Activated CD4-positive, alpha-beta T cell treated with anti-CD3 and anti-CD28 coated beads, Interleukin-2, Interleukin-4, amounts not matched to agents 100 ng/mL and 50 ng/mL, durations not matched to agents 16 hours and 8 hours (primary cell): ENCODE data around the gene ANKRD66.
"Not testable (repeated sequence)": the region's sequence is repeated elsewhere in the genome, so short reads cannot be mapped to it uniquely, and the experiment has no call there.

ENCODE experiments used
- DNase-seq: peaks from one replicate; pipeline ENCODE4 v3.0.0-alpha.2; 2020; ENCODE audit warnings: low spot score

Gene ANKRD66

GRCh38 chr6:46755865-46756264 lies 9.1 kb downstream of the ANKRD66 start:
- DNase-seq, result no peak

GRCh38 chr6:46756469-46757213 lies 9.9 kb downstream of the ANKRD66 start:
- DNase-seq, result no peak

- no peak for DNase-seq
Measured at GRCh38 chr6:46757214-46757596, 10.5 kb downstream of the ANKRD66 start.

- no peak for DNase-seq
Measured at GRCh38 chr6:46758960-46759753, 12.4 kb downstream of the ANKRD66 start.

- no peak for DNase-seq
Measured at GRCh38 chr6:46760925-46761324, 14.2 kb downstream of the ANKRD66 start.

GRCh38 chr6:46763466-46763865 lies 16.7 kb downstream of the ANKRD66 start:
- no peak for DNase-seq

- DNase-seq, result not testable (repeated sequence)
Measured at GRCh38 chr6:46764280-46764679, 17.5 kb downstream of the ANKRD66 start.

GRCh38 chr6:46764961-46765360 lies 18.2 kb downstream of the ANKRD66 start:
- DNase-seq, result no peak

GRCh38 chr6:46772016-46772415 lies 25.3 kb downstream of the ANKRD66 start:
- no peak for DNase-seq

GRCh38 chr6:46772762-46773161 lies 26.0 kb downstream of the ANKRD66 start:
- DNase-seq, result no peak

GRCh38 chr6:46773201-46773855 lies 26.6 kb downstream of the ANKRD66 start:
- no peak for DNase-seq

- not testable (repeated sequence) for DNase-seq
Measured at GRCh38 chr6:46774736-46775135, 28.0 kb downstream of the ANKRD66 start.

- DNase-seq, result no peak
Measured at GRCh38 chr6:46776070-46776712, 29.5 kb downstream of the ANKRD66 start.

GRCh38 chr6:46777476-46778346 lies 31.0 kb downstream of the ANKRD66 start:
- no peak for DNase-seq

GRCh38 chr6:46781478-46782378 lies 35.0 kb downstream of the ANKRD66 start:
- DNase-seq, result peak; percentile 44

- no peak for DNase-seq
Measured at GRCh38 chr6:46784535-46784934, 37.8 kb downstream of the ANKRD66 start.

- DNase-seq, result no peak
Measured at GRCh38 chr6:46787871-46788540, 41.3 kb downstream of the ANKRD66 start.

GRCh38 chr6:46788791-46789190 lies 42.1 kb downstream of the ANKRD66 start:
- DNase-seq, result no peak

- no peak for DNase-seq
Measured at GRCh38 chr6:46789434-46790354, 43.0 kb downstream of the ANKRD66 start.
